Neural progenitor cell (in vitro differentiated cells): ENCODE data around the gene EMB. TPM values are rescaled to one million over a fixed set of nuclear protein-coding genes. Genes with fewer than 3 reads are reported as not detected.
"Not testable (repeated sequence)": the region's sequence is repeated elsewhere in the genome, so short reads cannot be mapped to it uniquely, and the experiment has no call there.

Experiments used
- DNase-seq: peaks from one replicate; pipeline ENCODE4 v3.0.0-alpha.2; 2016; ENCODE audit warnings: low spot score
- H2AFZ ChIP-seq: fragments of 200-600 bp; sonication (generic); replicated peaks from 2 replicates; pipeline ENCODE4 v1.6.1; 2016; ENCODE audit warnings: antibody characterized with exemption
- H3F3A ChIP-seq: fragments of 200-600 bp; sonication (generic); 2 replicates; pipeline ENCODE4 v1.6.1; 2016; ENCODE audit warnings: antibody characterized with exemption, low read depth
- H3K27ac ChIP-seq: fragments of 200-600 bp; sonication (generic); 2 replicates; pipeline ENCODE4 v1.5.1; 2016; ENCODE audit warnings: mild to moderate bottlenecking
- H3K27me3 ChIP-seq: fragments of 200-600 bp; sonication (generic); 2 replicates; pipeline ENCODE4 v1.6.1; 2016; ENCODE audit warnings: mild to moderate bottlenecking, moderate library complexity
- H3K36me3 ChIP-seq: fragments of 200-600 bp; sonication (generic); 2 replicates; pipeline ENCODE4 v1.5.1; 2016
- H3K4me1 ChIP-seq: fragments of 200-600 bp; sonication (generic); 2 replicates; pipeline ENCODE4 v1.6.1; 2016; ENCODE audit warnings: mixed run types
- H3K4me2 ChIP-seq: fragments of 200-600 bp; sonication (generic); 2 replicates; pipeline ENCODE4 v1.6.1; 2016
- H3K4me3 ChIP-seq: fragments of 200-600 bp; sonication (generic); 2 replicates; pipeline ENCODE4 v1.5.1; 2016
- H3K79me2 ChIP-seq: fragments of 200-600 bp; sonication (generic); 2 replicates; pipeline ENCODE4 v1.6.1; 2016; ENCODE audit warnings: low read depth
- H3K9ac ChIP-seq: fragments of 200-600 bp; sonication (generic); 2 replicates; pipeline ENCODE4 v1.6.1; 2016
- H3K9me3 ChIP-seq: fragments of 200-600 bp; sonication (generic); 2 replicates; pipeline ENCODE4 v1.5.1; 2016; ENCODE audit warnings: low read depth
- H4K20me1 ChIP-seq: fragments of 200-600 bp; sonication (generic); 2 replicates; pipeline ENCODE4 v1.6.1; 2016; ENCODE audit warnings: low read depth
- H3K27ac Mint-ChIP-seq: 3 replicates; pipeline ENCODE4 v1.8.0; 2021; ENCODE audit warnings: mixed read lengths
- H3K27me3 Mint-ChIP-seq: 2 replicates; pipeline ENCODE4 v1.8.0; 2022; ENCODE audit warnings: low read depth, mild to moderate bottlenecking, inconsistent platforms, moderate library complexity, mixed read lengths; ENCODE audit not compliant: insufficient read depth
- H3K36me3 Mint-ChIP-seq: 3 replicates; pipeline ENCODE4 v1.8.0; 2021; ENCODE audit warnings: mixed read lengths
- H3K4me1 Mint-ChIP-seq: 3 replicates; pipeline ENCODE4 v1.8.0; 2021; ENCODE audit warnings: mixed read lengths
- H3K4me3 Mint-ChIP-seq: 3 replicates; pipeline ENCODE4 v1.8.0; 2021; ENCODE audit warnings: mild to moderate bottlenecking, moderate library complexity, mixed read lengths
- H3K9me3 Mint-ChIP-seq: 3 replicates; pipeline ENCODE4 v1.8.0; 2020; ENCODE audit warnings: mixed read lengths
- CTCF ChIP-seq: fragments of 200-600 bp; sonication (generic); IDR thresholded peaks from 2 replicates; pipeline ENCODE4 v1.5.1; 2017; ENCODE audit warnings: antibody characterized with exemption, mild to moderate bottlenecking
- EZH2 ChIP-seq: fragments of 200-600 bp; sonication (generic); IDR thresholded peaks from 2 replicates; pipeline ENCODE4 v1.6.1; 2017; ENCODE audit warnings: antibody characterized with exemption, mild to moderate bottlenecking, moderate library complexity
- EZH2phosphoT487 ChIP-seq: fragments of 200-600 bp; sonication (generic); IDR thresholded peaks from 2 replicates; pipeline ENCODE4 v1.6.1; 2017; ENCODE audit warnings: antibody characterized with exemption
- total RNA-seq: library from RNA; depleted of rRNA; stranded (reverse); fragments of >200 nt; gene quantifications from 2 replicates; pipeline ENCODE4 v1.2.3, GENCODE V29; 2015; ENCODE audit warnings: low replicate concordance

Gene EMB
- total RNA-seq, 1 donor from 2014 or later, result 40.6 TPM

- H3K27me3 Mint-ChIP-seq, H3K4me1 Mint-ChIP-seq, H3K4me3 Mint-ChIP-seq, DNase-seq, H3F3A ChIP-seq, H3K4me1 ChIP-seq, H4K20me1 ChIP-seq, H3K27ac ChIP-seq, H3K9me3 Mint-ChIP-seq, H3K79me2 ChIP-seq, H2AFZ ChIP-seq, H3K36me3 ChIP-seq, H3K27ac Mint-ChIP-seq, H3K9me3 ChIP-seq, H3K36me3 Mint-ChIP-seq, H3K4me2 ChIP-seq, H3K27me3 ChIP-seq, H3K4me3 ChIP-seq, H3K9ac ChIP-seq: not testable (repeated sequence)
Measured at GRCh38 chr5:50384381-50384780, 56.7 kb downstream of the EMB start.

DNA sequence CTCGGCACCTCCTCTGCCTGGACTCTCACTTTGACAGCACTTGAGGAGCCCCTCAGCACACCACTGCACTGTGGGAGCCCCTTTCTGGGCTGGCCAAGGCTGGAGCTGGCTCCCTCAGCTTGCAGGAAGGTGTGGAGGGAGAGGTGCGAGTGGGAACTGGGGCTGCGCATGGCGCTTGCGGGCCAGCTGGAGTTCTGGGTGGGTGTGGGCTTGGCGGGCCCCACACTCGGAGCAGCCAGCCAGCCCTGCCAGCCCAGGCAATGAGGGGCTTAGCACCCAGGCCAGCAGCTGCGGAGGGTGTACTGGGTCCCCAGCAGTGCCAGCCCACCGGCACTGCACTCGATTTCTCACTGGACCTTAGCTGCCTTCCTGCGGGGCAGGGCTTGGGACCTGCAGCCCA lies 64.4 kb downstream of the EMB start:
- H3K9me3 Mint-ChIP-seq, H3K4me1 ChIP-seq, H3F3A ChIP-seq, H3K27me3 Mint-ChIP-seq, H3K27ac ChIP-seq, H3K9ac ChIP-seq, H3K79me2 ChIP-seq, H3K27ac Mint-ChIP-seq, H4K20me1 ChIP-seq, H3K36me3 ChIP-seq, H3K36me3 Mint-ChIP-seq, H2AFZ ChIP-seq, H3K9me3 ChIP-seq, H3K4me3 Mint-ChIP-seq, H3K4me3 ChIP-seq, H3K4me1 Mint-ChIP-seq, H3K4me2 ChIP-seq, DNase-seq, H3K27me3 ChIP-seq: not testable (repeated sequence)

GRCh38 chr5:50369287-50370033 lies 71.6 kb downstream of the EMB start:
- DNase-seq, H3K79me2 ChIP-seq, H3K9ac ChIP-seq, H3K36me3 ChIP-seq, H3K27ac Mint-ChIP-seq, H3F3A ChIP-seq, H3K36me3 Mint-ChIP-seq, H2AFZ ChIP-seq, H3K4me1 ChIP-seq, H4K20me1 ChIP-seq, H3K4me1 Mint-ChIP-seq, H3K4me3 Mint-ChIP-seq, H3K27me3 ChIP-seq, H3K27me3 Mint-ChIP-seq, H3K4me2 ChIP-seq, H3K27ac ChIP-seq, H3K4me3 ChIP-seq: not testable (repeated sequence)
- H3K9me3 Mint-ChIP-seq, result peaks cover 33% of the 10 kb centered on the region
- H3K9me3 ChIP-seq, result peaks cover 10% of the 10 kb centered on the region

DNA sequence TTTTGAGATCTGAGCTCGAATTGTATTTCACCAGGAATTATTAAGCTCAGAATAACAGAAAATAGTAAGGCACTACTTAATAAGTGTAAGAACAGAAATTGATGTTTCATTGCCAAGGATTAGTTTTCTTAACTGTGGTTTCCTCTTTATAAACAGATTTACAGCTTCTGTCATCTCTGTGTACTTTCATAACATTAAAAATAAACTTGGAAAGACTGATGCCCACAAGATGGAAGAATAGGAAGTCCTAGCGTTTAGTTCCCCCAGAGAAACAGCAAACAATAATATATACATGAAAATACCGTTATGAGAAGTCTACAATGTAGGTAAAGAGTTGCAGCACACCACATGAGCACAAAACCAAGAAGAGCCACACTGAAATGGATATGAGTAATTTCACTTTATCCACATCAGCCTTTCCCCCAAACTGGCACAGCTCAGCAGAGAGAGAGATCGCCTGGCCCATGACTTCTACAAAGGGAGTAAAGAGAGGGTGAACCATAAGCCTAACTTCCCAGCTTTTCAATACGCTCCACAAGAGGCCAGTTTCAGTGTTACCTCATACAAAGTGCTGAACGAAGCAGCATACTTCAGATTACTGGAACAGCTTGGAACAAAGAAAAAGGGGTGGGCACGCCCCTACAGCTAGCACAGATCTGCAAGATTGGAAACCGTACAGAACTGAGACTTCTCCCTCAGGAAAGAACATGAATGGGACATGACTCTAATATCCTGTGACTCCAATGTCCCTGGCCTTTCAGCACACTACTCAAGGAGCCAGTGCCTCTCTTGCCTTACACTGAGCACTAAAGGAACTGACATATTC lies 75.4 kb downstream of the EMB start:
- no peak overlapping the region for H3K4me3 Mint-ChIP-seq
- Histone ChIP-seq H3K79me2 (no peaks in the 10 kb centered on the region), H3K4me1 (no peaks in the 10 kb centered on the region), H3K9me3 (peaks cover 15% of the 10 kb centered on the region), H2AFZ (no peak overlapping the region), H4K20me1 (no peaks in the 10 kb centered on the region), H3K4me3 (no peak overlapping the region), H3K4me2 (no peak overlapping the region), H3K27me3 (no peaks in the 10 kb centered on the region), H3K27ac (no peak overlapping the region), H3K36me3 (no peaks in the 10 kb centered on the region), H3F3A (no peaks in the 10 kb centered on the region), H3K9ac (no peak overlapping the region)
- TF ChIP-seq CTCF (no peak), EZH2 (no peak), EZH2phosphoT487 (no peak)
- H3K4me1 Mint-ChIP-seq, result no peaks in the 10 kb centered on the region
- H3K36me3 Mint-ChIP-seq, result peaks cover 2% of the 10 kb centered on the region
- H3K27ac Mint-ChIP-seq, result no peak overlapping the region
- H3K9me3 Mint-ChIP-seq, result peaks cover 33% of the 10 kb centered on the region
- H3K27me3 Mint-ChIP-seq, result no peaks in the 10 kb centered on the region
- no peak for DNase-seq

DNA sequence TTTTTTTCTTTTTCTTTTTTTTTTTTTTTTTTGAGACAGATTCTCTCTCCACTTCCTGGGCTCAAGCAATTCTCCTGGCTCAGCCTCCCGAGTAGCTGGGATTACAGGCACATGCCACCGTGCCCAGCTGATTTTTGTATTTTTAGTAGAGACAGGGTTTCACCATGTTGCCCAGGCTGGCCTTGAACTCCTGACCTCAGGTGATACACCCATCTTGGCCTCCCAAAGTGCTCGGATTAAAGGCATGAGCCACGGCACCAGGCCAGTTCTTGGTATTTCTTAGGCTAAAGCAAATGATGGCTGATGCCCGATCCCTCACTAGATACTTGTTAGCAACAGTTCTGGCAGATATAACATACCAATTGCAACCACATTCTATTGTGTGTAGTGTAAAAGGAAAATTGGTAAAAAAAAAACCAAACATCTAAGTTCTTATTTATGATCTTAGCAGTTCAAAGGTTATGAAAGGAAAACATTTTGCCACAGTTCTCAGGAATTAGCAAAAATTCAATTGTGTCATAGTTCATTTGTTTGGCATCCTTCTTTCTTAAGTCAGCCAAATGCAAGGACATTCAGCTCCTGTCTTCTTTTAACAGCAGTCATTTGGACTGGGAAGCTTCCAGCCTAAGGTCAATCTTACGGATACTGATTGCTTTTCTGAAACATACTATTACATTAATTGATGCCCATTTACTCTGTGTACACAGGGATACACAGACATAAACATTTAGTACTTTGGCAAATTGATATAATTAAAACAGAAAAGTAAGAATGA lies 76.4 kb downstream of the EMB start:
- H3K27ac Mint-ChIP-seq, H3K27me3 ChIP-seq, H2AFZ ChIP-seq, H3K27ac ChIP-seq, H3K36me3 Mint-ChIP-seq, H3K36me3 ChIP-seq, H3K4me3 Mint-ChIP-seq, H3K79me2 ChIP-seq, H3F3A ChIP-seq, H3K9ac ChIP-seq, H4K20me1 ChIP-seq, H3K4me2 ChIP-seq, H3K4me3 ChIP-seq, H3K27me3 Mint-ChIP-seq, DNase-seq, H3K4me1 ChIP-seq, H3K4me1 Mint-ChIP-seq: not testable (repeated sequence)
- H3K9me3 Mint-ChIP-seq, result peaks cover 30% of the 10 kb centered on the region
- peaks cover 15% of the 10 kb centered on the region for H3K9me3 ChIP-seq
